Vagina (tissue), 2 donors: ENCODE measurements around the gene TRMT44.

Source experiments
- POLR2AphosphoS5 ChIP-seq, 2 donors: sonication (generic); formaldehyde crosslinking; IDR thresholded peaks; one replicate each; pipeline ENCODE4 v1.9.0; 2017; ENCODE audit warnings: antibody characterized with exemption in 2 of 2, mild to moderate bottlenecking in 2 of 2, low read depth in 1 of 2; ENCODE audit not compliant: insufficient read depth in 1 of 2
- TF ChIP-seq, protein P1 (sequence below), 3 experiments: fragments of 450-650 bp in 2 of 3; fragments of 200-600 bp in 1 of 3; sonication (generic) in 1 of 3; IDR thresholded peaks; one replicate each; pipeline ENCODE4 v1.5.1; 2017 to 2019; ENCODE audit warnings: antibody characterized with exemption in 3 of 3, mild to moderate bottlenecking in 2 of 3, moderate library complexity in 2 of 3

GRCh38 chr4:8422327-8422726 lies 18.2 kb upstream of the TRMT44 start:
- TF ChIP-seq, protein P1, sequence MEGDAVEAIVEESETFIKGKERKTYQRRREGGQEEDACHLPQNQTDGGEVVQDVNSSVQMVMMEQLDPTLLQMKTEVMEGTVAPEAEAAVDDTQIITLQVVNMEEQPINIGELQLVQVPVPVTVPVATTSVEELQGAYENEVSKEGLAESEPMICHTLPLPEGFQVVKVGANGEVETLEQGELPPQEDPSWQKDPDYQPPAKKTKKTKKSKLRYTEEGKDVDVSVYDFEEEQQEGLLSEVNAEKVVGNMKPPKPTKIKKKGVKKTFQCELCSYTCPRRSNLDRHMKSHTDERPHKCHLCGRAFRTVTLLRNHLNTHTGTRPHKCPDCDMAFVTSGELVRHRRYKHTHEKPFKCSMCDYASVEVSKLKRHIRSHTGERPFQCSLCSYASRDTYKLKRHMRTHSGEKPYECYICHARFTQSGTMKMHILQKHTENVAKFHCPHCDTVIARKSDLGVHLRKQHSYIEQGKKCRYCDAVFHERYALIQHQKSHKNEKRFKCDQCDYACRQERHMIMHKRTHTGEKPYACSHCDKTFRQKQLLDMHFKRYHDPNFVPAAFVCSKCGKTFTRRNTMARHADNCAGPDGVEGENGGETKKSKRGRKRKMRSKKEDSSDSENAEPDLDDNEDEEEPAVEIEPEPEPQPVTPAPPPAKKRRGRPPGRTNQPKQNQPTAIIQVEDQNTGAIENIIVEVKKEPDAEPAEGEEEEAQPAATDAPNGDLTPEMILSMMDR (IDR thresholded peaks at IDR 0.05), result no peak
- TF ChIP-seq POLR2AphosphoS5 (IDR thresholded peaks at IDR 0.05; ENCODE audit: insufficient read depth in 1 of 2, low read depth in 1 of 2), result no peak
